Chondrocyte (in vitro differentiated cells): ENCODE measurements around the gene NR1I3. TPM values are rescaled to one million over a fixed set of nuclear protein-coding genes. Genes with fewer than 3 reads are reported as not detected.

ENCODE experiments used
- DNase-seq: peaks from one replicate; pipeline ENCODE4 v3.0.0; 2021; ENCODE audit warnings: mixed read lengths, low spot score
- H3K27ac Mint-ChIP-seq: one replicate; pipeline ENCODE4 v1.8.0; 2021; ENCODE audit warnings: mild to moderate bottlenecking, moderate library complexity, mixed read lengths; ENCODE audit not compliant: unreplicated experiment
- H3K27me3 Mint-ChIP-seq: 2 replicates; pipeline ENCODE4 v1.8.0; 2021; ENCODE audit warnings: low read depth, mixed read lengths
- H3K36me3 Mint-ChIP-seq: 2 replicates; pipeline ENCODE4 v1.8.0; 2021; ENCODE audit warnings: low read depth, mixed read lengths
- H3K4me1 Mint-ChIP-seq: 2 replicates; pipeline ENCODE4 v1.8.0; 2021; ENCODE audit warnings: low read depth, mild to moderate bottlenecking, mixed read lengths
- H3K4me3 Mint-ChIP-seq: one replicate; pipeline ENCODE4 v1.8.0; 2021; ENCODE audit warnings: mild to moderate bottlenecking, moderate library complexity, mixed read lengths; ENCODE audit not compliant: unreplicated experiment
- H3K9me3 Mint-ChIP-seq: 2 replicates; pipeline ENCODE4 v1.8.0; 2021; ENCODE audit warnings: low read depth, mixed read lengths
- CTCF ChIP-seq: fragments of 200-600 bp; sonication (generic); IDR thresholded peaks from 2 replicates; pipeline ENCODE4 v1.5.0; 2021; ENCODE audit warnings: antibody characterized with exemption, mild to moderate bottlenecking, moderate library complexity
- total RNA-seq: library from RNA; stranded (reverse); gene quantifications from 3 replicates; pipeline ENCODE4 v1.2.1, GENCODE V29; 2021

NR1I3 gene
- total RNA-seq, 1 donor from 2014 or later, result not detected

- H3K4me3 Mint-ChIP-seq, result no peak overlapping the region
- no peak for TF ChIP-seq CTCF
- peaks cover 62% of the 10 kb centered on the region for H3K4me1 Mint-ChIP-seq
- DNase-seq, result peak; percentile 37
- no peaks in the 10 kb centered on the region for H3K9me3 Mint-ChIP-seq
- H3K27me3 Mint-ChIP-seq, result no peaks in the 10 kb centered on the region
- no peak overlapping the region for H3K27ac Mint-ChIP-seq
- H3K36me3 Mint-ChIP-seq, result peaks cover 6% of the 10 kb centered on the region
Observed at GRCh38 chr1:161199506-161200139, 38.4 kb downstream of the NR1I3 start.

DNA sequence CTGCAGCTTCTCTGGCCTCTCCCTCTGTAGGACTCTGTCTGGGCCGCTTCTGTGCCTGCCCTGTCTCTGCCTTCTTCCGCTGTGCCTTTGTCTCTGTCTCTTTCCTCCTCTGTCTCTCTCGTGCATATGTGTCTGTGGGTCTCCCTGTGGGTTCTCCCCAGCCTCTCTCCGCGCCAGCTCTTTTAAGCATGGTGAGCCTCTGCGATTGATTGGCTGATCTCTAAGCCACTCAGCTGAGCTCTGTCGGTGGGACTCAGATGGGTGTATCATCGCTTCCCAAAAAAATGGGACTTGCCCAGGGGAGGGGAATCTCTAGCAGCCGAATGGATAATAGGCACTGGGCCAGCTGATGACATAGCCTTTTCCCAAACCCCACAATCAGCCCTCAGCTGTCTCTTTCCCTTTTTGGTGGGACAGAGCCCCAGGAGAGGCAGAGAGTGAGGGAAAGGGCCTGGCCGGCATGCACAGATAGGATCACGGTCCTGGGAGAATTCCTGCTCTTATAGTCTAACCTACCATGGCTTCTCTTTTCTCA, 39.0 kb downstream of the NR1I3 start, which contains the start of gene ADAMTS4:
Gene ADAMTS4 (minus strand): TSS at position 158 of the 535 bp plus-strand sequence. CDS start 427 bp downstream, outside the sequence.
- Mint-ChIP-seq H3K27ac (peak within 1 kb of the TSS; percentile 41), H3K9me3 (no peaks in the 10 kb centered on the region), H3K4me3 (peak within 1 kb of the TSS; percentile 65), H3K27me3 (no peaks in the 10 kb centered on the region), H3K36me3 (no peaks in the 10 kb centered on the region), H3K4me1 (peaks cover 56% of the 10 kb centered on the region)
- TF ChIP-seq CTCF, result no peak
- DNase-seq, result peak; percentile 38

DNA sequence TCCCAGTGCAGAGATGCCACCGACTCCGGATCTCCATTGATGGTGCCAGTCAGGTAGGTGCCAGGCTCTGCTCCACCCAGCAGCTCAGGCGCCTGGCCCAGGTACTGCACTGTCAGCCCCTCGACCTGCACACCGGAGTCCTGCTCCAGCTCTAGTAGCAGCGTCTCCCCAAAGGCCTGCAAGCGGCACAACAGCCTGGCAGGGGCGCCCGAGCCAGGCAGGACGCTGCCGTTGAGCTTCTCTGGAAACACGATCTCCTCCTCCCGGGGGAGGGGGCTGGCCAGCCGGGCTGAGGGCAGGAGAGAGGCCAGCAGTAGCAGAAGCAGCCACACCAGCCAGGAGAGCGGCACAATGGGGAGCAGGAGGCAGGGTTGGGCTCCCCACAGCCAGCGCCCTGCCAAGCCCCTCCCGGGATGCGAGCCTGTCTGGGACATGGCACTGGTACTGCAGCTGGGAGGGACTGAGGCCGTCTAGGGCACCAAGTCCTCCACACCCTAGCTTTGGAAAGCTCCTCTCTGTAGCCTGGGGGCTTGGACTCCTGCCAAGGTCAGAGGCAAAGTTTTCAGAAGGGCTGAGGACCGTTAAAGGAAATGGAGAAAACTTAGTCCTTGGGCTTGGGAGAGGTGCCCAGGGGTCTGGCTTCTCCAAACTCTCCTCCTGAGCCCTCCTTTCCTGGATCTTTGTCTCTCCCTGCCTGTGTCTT, 39.7 kb downstream of the NR1I3 start:
- DNase-seq, result peak; percentile 91
- H3K4me3 Mint-ChIP-seq, result peak overlapping the region; percentile 65

GRCh38 chr1:161197560-161198193, 40.3 kb downstream of the NR1I3 start:
- Mint-ChIP-seq H3K4me3 (peak overlapping the region; percentile 65), H3K4me1 (peaks cover 45% of the 10 kb centered on the region), H3K27me3 (no peaks in the 10 kb centered on the region), H3K36me3 (no peaks in the 10 kb centered on the region), H3K9me3 (no peaks in the 10 kb centered on the region), H3K27ac (no peak overlapping the region)
- DNase-seq, result no peak
- no peak for TF ChIP-seq CTCF

More for the DNA sequence above, 39.7 kb downstream of the NR1I3 start:
- no peaks in the 10 kb centered on the region for H3K36me3 Mint-ChIP-seq
- no peaks in the 10 kb centered on the region for H3K27me3 Mint-ChIP-seq
- peak; percentile 56 for TF ChIP-seq CTCF
- H3K27ac Mint-ChIP-seq, result peak overlapping the region; percentile 41
- no peaks in the 10 kb centered on the region for H3K9me3 Mint-ChIP-seq
- H3K4me1 Mint-ChIP-seq, result peaks cover 50% of the 10 kb centered on the region
